Loucy (cell line): Measurements from ENCODE around the gene ANO9.

Experiments used
- H2AFZ ChIP-seq: fragments of 200-600 bp; sonication (generic); 2 replicates; pipeline ENCODE4 v1.6.0; 2016; ENCODE audit warnings: antibody characterized with exemption, mild to moderate bottlenecking, low read length, moderate library complexity
- H3F3A ChIP-seq: fragments of 200-600 bp; 2 replicates; pipeline ENCODE4 v1.6.0; 2016; ENCODE audit warnings: antibody characterized with exemption, low read depth, mild to moderate bottlenecking
- H3K27me3 ChIP-seq: fragments of 200-600 bp; sonication (generic); 2 replicates; pipeline ENCODE4 v1.6.1; 2014; ENCODE audit warnings: low read length, mild to moderate bottlenecking; ENCODE audit not compliant: insufficient read depth, poor library complexity, severe bottlenecking
- H3K36me3 ChIP-seq: fragments of 200-600 bp; sonication (generic); 2 replicates; pipeline ENCODE4 v1.6.1; 2016; ENCODE audit warnings: low read length; ENCODE audit not compliant: insufficient read depth
- H3K4me1 ChIP-seq: fragments of 200-600 bp; sonication (generic); 2 replicates; pipeline ENCODE4 v1.5.1; 2014; ENCODE audit warnings: low read length, mild to moderate bottlenecking; ENCODE audit not compliant: insufficient read depth, poor library complexity, severe bottlenecking
- H3K4me2 ChIP-seq: fragments of 200-600 bp; sonication (generic); 2 replicates; pipeline ENCODE4 v1.6.0; 2014; ENCODE audit warnings: antibody characterized with exemption, low read length, low read depth, mild to moderate bottlenecking; ENCODE audit not compliant: poor library complexity, severe bottlenecking
- H3K4me3 ChIP-seq: fragments of 200-600 bp; sonication (generic); 2 replicates; pipeline ENCODE4 v1.5.1; 2014; ENCODE audit warnings: low read length, mild to moderate bottlenecking, mixed read lengths; ENCODE audit not compliant: poor library complexity, severe bottlenecking
- H3K79me2 ChIP-seq: fragments of 200-600 bp; sonication (generic); 2 replicates; pipeline ENCODE4 v1.6.1; 2014; ENCODE audit warnings: low read length; ENCODE audit not compliant: insufficient read depth
- H3K9ac ChIP-seq: fragments of 200-600 bp; sonication (generic); 2 replicates; pipeline ENCODE4 v1.6.0; 2014; ENCODE audit warnings: mild to moderate bottlenecking, low read depth, low read length, moderate library complexity; ENCODE audit not compliant: poor library complexity, severe bottlenecking
- H3K9me2 ChIP-seq: fragments of 200-600 bp; sonication (generic); replicated peaks from 2 replicates; pipeline ENCODE4 v1.6.1; 2016; ENCODE audit warnings: low read depth, low read length, mixed read lengths
- H3K9me3 ChIP-seq: fragments of 200-600 bp; sonication (generic); 2 replicates; pipeline ENCODE4 v1.6.1; 2014; ENCODE audit warnings: mild to moderate bottlenecking, antibody characterized with exemption, low read length, low read depth; ENCODE audit not compliant: insufficient read depth
- H4K20me1 ChIP-seq: fragments of 200-600 bp; sonication (generic); 2 replicates; pipeline ENCODE4 v1.6.0; 2014; ENCODE audit warnings: antibody characterized with exemption, low read length, mild to moderate bottlenecking; ENCODE audit not compliant: insufficient read depth, poor library complexity, severe bottlenecking
- CTCF ChIP-seq: fragments of 200-600 bp; sonication (generic); conservative IDR thresholded peaks from 2 replicates; pipeline ENCODE4 v1.5.1; 2014; ENCODE audit warnings: mild to moderate bottlenecking, antibody characterized with exemption, low read length
- EZH2phosphoT487 ChIP-seq: fragments of 200-600 bp; IDR thresholded peaks from 2 replicates; pipeline ENCODE4 v1.6.1; 2018; ENCODE audit warnings: antibody characterized with exemption, mild to moderate bottlenecking, moderate library complexity, borderline replicate concordance

ANO9 gene

GRCh38 chr11:441043-441417, 781 bp downstream of the ANO9 start:
- Histone ChIP-seq H4K20me1 (no peaks in the 10 kb centered on the region), H3K4me3 (peak overlapping the region; percentile 73), H3F3A (no peaks in the 10 kb centered on the region), H3K79me2 (no peaks in the 10 kb centered on the region), H3K27me3 (no peaks in the 10 kb centered on the region), H3K9ac (peak overlapping the region; percentile 73), H3K36me3 (no peaks in the 10 kb centered on the region), H2AFZ (no peak overlapping the region), H3K4me2 (peak overlapping the region; percentile 66), H3K9me2 (no peaks in the 10 kb centered on the region), H3K4me1 (no peaks in the 10 kb centered on the region), H3K9me3 (no peaks in the 10 kb centered on the region)
- TF ChIP-seq CTCF (no peak), EZH2phosphoT487 (no peak)

DNA sequence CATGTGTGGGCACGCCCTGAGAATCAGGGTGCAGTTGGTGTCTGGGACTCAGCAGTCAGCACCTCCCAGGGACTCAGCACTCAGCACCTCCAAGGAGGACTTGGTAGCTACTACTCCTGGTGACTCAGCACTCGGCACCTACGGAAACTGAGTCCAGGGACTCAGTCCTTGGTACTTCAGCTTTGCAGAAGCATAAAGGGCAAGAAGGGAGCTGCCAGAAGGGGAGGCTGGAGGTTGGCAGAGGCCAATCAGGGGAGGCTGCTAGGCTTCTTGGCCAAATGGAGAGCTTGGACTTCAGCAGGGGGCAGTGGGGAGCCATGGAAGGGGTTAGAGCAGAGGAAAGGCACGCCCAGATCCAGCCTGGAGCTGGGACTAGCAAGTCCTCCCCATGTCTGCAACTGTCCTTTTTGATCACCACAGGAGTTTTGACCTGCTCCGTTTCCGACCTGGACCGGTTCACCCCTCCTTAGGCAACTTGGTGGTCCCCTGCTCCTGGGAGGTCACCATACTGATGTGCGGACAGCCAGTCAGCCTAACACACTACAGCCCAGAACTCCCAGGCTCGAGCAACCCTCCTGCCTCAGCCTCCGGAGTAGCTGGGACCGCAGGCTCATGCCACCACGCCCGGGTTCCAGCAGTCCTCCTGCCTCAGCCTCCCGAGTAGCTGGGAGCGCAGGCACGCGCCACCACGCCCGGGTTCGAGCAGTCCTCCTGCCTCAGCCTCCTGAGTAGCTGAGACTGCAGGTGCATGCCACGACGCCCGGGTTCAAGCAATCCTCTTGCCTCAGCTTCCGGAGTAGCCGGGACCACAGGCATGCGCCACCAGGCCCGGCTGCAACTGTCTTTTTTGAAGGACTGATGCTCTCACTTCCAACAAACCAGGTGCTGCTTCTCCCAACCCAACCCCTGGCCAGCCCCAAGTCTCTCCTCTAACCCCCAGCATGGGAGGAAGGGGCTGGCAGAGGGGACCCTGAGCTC, 1.5 kb downstream of the ANO9 start:
- Histone ChIP-seq H3K9ac (no peak overlapping the region), H3K9me2 (no peaks in the 10 kb centered on the region), H3K36me3 (no peaks in the 10 kb centered on the region), H3F3A (no peaks in the 10 kb centered on the region), H4K20me1 (no peaks in the 10 kb centered on the region), H3K79me2 (no peaks in the 10 kb centered on the region), H3K27me3 (no peaks in the 10 kb centered on the region), H3K4me2 (peak overlapping the region; percentile 66), H2AFZ (no peak overlapping the region), H3K9me3 (no peaks in the 10 kb centered on the region), H3K4me3 (no peak overlapping the region), H3K4me1 (no peaks in the 10 kb centered on the region)
- no peak for TF ChIP-seq EZH2phosphoT487
- no peak for TF ChIP-seq CTCF

DNA sequence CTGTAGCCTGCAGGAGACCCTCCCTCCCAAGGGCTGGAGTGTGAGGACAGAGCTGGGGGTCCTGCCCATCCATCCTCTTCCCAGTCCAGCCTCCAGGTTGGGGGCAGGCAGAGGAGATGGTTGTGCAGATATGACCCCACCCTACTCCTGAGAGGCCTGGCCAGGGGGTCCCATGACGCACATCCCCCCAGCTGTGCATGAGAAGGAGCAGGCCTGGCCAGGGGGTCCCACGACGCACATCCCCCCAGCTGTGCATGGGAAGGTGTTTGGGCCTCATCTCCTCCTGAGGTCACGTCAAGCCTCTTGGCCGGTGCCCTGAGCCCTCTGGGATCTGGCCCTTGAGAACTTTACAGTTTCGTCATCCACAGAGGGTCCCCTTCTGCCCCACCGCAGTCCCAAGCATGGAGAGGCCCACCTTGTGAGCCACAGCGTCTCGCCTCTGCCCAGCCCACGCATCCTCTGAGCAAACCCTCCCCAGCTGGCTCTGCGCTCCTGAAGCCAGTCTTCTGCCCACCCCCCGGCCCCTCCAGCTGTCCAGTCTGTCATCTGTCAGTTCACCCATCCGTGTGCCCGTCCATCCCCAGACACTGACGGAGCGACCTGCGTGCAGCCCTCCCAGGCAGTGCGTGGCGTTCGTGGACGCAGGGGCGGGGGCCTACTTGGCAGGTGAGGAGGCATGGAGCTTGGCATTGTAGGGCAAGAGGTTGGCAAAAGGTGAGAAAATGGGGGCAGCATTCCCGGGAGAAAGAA, 2.3 kb downstream of the ANO9 start:
- Histone ChIP-seq H3K9ac (no peak overlapping the region), H3K9me2 (no peaks in the 10 kb centered on the region), H3K36me3 (no peaks in the 10 kb centered on the region), H3K4me3 (no peak overlapping the region), H3K79me2 (no peaks in the 10 kb centered on the region), H3K27me3 (no peaks in the 10 kb centered on the region), H2AFZ (no peak overlapping the region), H4K20me1 (no peaks in the 10 kb centered on the region), H3K4me1 (no peaks in the 10 kb centered on the region), H3K4me2 (no peak overlapping the region), H3K9me3 (no peaks in the 10 kb centered on the region), H3F3A (no peaks in the 10 kb centered on the region)
- TF ChIP-seq EZH2phosphoT487, result no peak
- TF ChIP-seq CTCF, result no peak
